ENCODE measurements around the gene ITPKA.

The ITPKA gene

GRCh38 chr15:41502795-41503668, 9.4 kb downstream of the ITPKA start:
- no peak for DNase-seq (ENCODE audit: low read depth)
- TF ChIP-seq CTCF (conservative IDR thresholded peaks at IDR 0.05; ENCODE audit: low read depth, low read length) = no peak
- no peak overlapping the region for H3K4me3 ChIP-seq (ENCODE audit: low read depth, low read length)

- no peak for DNase-seq (ENCODE audit: low read depth)
- H3K4me3 ChIP-seq (ENCODE audit: low read depth, low read length) = no peak overlapping the region
- no peak for TF ChIP-seq CTCF (conservative IDR thresholded peaks at IDR 0.05; ENCODE audit: low read depth, low read length)
Measured at GRCh38 chr15:41503669-41504010, 10.0 kb downstream of the ITPKA start.

DNA sequence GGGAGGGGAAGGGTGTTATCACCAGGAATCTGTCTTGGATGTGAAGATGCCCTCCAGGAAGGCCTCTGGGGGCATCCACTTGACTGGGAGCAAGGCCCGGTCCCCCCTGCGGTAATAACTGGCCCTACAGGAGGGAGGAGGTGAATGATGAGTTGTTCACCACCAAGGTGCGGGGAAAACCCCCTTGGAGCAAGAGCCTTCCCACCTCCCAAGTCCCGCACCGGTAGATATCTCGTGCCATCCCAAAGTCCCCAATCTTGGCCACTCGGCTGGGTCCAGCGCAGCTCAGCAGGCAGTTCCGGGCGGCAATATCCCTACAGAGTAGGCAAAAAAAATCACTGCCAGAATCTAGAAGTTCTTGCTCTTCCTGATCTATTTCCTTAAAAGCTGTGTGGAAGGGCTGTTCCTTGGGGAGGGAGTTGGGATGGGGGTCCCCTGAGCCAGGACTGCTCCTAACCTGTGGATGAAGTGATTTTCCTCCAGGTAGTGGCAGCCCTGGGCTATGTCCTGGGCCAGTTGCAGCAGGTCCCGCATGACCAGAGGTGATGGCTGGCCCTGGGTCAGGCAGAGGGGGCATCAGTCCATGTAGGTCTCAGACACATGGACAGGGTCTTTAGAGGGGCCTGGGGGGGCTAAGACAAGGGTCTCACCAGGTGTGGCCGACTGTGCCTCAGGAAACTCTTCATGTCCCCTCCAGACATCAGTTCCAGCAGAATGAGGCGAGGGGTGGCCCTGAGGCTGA, 11.2 kb downstream of the ITPKA start:
- TF ChIP-seq CTCF (conservative IDR thresholded peaks at IDR 0.05; ENCODE audit: low read depth, low read length) = no peak
- DNase-seq (ENCODE audit: low read depth) = no peak
- no peak overlapping the region for H3K4me3 ChIP-seq (ENCODE audit: low read depth, low read length)

DNA sequence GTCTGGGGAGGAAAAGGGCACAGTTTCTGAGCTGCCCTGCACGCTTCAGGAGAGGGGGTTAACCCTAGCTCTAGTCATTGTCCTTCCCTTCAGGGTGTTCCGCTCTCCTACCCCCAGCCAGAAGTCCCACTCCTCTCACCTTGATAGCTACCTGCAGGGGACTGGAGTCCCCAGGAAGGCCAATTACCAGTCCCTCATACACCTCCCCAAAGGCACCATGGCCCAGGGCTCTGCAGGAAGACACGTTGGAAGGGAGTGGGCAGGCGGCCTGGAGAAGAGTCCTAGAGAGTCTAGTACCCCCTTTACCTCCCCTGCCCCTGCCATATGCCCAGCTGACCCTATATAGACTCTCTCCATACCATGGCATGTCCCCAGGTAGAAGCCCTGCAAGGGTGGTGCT, 12.1 kb downstream of the ITPKA start:
- H3K4me3 ChIP-seq (ENCODE audit: low read depth, low read length) = no peak overlapping the region
- TF ChIP-seq CTCF (conservative IDR thresholded peaks at IDR 0.05; ENCODE audit: low read depth, low read length) = no peak
- DNase-seq (ENCODE audit: low read depth) = no peak

DNA sequence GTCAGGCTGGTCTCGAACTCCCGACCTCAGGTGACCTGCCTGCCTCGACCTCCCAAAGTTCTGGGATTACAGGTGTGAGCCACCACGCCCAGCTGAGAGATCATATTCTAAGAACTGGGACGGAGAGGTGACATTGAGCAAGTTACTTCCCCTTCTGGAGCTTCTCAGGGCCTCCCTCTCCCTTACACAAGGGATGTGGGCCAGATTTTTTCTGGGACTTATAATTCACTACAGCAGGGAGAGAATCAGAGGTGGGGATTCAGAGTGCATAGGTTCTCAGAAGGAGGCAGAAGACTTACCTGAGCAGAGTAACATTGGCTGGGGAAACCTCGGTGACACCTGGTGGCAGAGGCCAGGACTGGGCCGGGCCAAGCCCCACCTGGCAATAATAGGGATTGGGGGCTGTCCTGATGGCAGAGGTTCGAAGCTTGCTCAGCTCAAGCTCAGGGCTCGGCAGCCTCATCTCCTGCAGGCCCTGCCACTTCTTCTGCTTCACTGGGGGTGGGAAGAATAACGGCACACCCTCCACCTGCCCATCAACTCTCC, 13.2 kb downstream of the ITPKA start:
- DNase-seq (ENCODE audit: low read depth) = no peak
- no peak for TF ChIP-seq CTCF (conservative IDR thresholded peaks at IDR 0.05; ENCODE audit: low read depth, low read length)
- no peak overlapping the region for H3K4me3 ChIP-seq (ENCODE audit: low read depth, low read length)

- no peak overlapping the region for H3K4me3 ChIP-seq (ENCODE audit: low read depth, low read length)
- no peak for DNase-seq (ENCODE audit: low read depth)
- no peak for TF ChIP-seq CTCF (conservative IDR thresholded peaks at IDR 0.05; ENCODE audit: low read depth, low read length)
Measured at GRCh38 chr15:41507820-41508290, 14.2 kb downstream of the ITPKA start.
